NCI-H128 (cell line): ENCODE measurements around the gene GADD45A.

Experiments used
- DNase-seq: peaks from one replicate; lab custom pipeline; 2025; ENCODE audit not compliant: unreplicated experiment; lab: John Stamatoyannopoulos, UW

The GADD45A gene

DNA sequence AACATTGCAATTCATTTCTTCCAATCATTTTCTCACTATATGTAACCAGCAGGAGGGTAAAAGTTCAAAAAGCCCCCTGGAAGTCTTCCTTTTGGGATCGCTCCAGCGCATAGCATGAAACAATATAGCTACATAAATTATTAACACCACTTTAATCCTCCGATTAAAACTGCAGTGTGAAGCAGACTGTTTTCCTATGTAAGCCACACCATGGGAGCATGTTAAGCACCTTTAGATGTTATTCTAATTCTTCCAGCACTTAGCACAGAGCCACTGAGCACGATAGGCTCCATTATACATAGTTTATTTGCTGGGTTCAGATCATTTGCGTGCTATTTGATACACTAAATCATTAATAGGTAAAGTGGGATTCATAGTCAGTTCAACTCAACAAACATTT, 18.4 kb upstream of the GADD45A start:
- DNase-seq = no peak

DNA sequence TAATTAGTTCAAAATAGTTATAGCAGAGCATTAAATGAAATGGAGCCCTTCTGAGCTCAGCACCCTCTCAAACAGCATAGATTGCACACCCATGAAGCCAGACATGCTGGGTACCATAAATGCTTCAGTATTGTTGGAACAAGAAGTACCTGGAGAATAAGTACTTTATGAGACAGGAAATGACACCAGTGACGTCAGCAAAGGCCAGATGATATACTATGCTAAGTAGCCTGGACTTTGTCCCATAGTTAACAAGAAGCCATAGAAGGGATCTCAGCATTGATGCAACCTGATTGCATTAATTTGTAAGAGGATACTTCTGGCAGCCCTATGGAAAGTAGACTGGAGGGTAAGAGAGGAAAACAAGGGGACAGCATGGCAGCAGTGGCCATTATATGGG, 16.3 kb upstream of the GADD45A start:
- no peak for DNase-seq

DNA sequence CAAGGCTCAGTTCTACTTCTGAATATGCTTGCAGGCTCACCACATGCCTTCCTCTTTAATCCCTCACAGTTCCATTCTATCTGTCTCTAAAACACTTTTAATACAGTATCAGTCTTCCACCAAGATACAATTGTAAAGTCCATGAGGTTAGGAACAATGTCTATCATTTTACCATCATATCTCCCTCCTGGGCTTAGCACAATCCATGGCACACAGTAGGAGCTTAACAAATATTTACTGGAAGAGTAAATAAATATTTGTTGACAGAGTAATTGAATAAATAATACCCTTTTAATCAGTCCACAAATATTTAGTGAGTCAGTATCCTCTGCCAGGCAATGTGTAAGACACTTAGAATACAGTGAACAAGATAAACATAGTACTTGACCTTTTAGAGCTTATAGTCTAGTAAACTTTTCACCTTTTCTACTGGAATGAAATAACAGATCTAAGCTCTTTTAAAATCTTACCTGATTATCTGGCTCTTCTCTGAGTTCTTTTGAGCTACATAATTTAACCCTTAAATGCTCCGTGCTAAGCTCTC, 12.7 kb upstream of the GADD45A start:
- DNase-seq = no peak

DNA sequence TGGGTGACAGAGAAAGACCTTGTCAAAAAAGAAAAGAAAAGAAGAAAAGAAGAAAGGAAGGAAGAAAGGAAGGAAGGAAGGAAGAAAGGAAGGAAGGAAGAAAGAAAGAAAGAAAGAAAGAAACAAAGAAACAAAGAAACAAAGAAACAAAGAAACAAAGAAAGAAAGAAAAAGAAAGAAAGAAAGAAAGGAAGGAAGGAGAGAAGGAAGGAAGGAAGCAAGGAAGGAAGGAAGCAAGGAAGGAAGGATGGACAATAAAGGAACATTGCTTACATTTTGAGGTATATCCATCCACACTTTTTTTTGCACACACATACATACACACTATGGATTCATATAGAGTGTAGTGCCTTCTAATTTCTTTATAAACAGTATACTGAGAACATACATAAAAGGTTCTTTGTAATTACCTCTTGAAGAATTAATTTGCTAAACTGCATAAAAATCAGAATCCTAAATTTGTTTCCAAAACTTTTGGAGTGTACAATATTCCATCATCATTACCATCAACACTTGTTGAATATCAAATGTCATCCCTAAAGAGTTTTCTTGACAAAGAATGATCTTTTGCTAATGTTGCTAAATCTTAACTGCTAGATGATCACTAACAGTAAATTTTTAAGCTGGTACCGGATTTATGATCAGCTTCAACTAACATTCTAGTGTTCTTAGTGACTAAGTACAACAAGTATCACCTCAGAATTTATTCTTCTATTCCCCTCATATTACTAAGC, 11.4 kb upstream of the GADD45A start:
- DNase-seq = no peak

DNA sequence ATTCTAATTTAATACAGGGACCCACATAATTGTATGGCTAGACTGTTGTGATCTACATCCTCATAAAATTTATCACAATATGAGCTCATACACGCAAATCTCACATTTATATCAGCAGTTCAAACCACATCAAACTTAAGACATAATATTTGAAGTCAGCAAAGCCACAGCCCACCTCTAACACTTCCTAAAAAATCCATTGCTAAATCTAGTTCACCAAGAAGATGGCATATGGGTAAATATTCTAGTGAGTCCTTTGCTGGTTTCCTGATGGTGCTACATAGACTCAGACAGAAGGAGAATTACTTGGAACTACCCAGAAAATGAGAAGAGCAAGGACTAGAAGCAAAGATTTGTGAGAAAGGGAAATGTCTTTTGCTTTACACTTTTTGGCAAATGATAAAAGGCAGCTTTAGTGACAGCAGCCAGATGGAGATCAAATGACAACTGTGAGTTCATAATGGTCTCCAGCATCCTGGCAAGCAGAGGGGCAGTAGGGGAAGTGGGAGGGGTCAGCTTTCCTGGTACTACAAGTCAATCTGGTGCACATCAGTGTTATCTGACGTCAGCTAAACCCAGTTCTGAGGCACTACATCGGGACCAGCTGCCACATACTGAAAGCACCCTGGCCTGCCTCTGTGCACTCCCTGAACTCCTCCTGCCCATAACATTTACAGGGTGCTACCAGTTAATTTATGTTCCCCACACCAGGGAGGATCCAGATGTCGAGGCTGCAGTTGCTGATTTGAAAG, 10.6 kb upstream of the GADD45A start:
- no peak for DNase-seq

DNA sequence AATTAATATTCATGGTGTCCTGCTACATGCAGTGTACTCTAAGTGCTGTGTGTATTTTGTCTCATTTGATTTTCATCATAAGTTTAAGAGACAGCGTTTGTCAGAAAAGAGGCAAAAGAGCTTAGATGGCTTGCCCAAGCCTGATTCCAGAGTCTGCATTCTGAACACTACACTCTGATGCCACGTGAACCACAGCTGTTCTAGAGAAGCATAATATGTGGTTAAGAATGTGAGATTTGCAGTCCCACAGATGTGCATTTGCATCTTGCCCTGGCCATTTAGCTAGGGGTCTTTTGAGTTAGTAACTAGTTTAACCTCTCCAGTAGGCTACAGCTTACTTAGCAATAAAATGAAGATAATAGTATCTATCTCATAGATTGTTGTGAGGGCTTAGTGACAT, 9.2 kb upstream of the GADD45A start:
- DNase-seq = no peak

DNA sequence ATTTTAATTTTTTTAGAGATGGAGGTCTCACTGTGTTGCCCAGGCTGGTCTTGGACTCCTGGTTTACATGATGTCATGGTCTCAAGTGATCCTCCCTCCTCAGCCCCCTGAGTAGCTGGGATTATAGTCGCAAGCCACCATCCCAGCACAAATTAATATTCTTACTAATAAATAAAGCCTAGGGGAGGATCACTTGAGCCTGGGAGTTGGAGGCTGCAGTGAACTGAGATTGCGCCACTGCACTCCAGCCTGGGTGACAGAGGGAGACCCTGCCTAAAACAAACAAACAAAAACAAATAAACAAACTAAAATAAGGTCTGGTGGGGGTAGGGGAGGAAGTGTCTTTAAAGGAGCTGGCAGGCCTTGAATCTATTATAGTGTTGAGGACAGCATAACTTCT, 8.7 kb upstream of the GADD45A start:
- DNase-seq = no peak

DNA sequence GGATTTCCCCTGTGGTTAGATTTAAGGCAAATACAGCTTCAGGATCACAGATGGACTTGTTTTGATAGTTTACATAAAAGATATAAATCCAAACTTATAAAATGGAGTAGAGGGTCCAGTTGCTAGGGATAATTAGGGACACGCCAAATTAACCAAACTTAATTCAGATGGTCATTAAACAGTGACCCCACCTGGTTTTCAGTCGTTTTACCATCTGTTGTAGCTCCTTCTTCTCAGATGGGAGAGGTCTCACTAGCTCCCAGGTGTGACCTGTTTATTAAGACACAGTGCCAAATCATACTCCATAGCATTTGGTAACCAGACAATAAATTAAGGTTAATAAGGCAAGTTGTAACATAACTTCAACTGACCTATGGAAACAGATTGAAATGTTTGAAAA, 8.1 kb upstream of the GADD45A start:
- no peak for DNase-seq

DNA sequence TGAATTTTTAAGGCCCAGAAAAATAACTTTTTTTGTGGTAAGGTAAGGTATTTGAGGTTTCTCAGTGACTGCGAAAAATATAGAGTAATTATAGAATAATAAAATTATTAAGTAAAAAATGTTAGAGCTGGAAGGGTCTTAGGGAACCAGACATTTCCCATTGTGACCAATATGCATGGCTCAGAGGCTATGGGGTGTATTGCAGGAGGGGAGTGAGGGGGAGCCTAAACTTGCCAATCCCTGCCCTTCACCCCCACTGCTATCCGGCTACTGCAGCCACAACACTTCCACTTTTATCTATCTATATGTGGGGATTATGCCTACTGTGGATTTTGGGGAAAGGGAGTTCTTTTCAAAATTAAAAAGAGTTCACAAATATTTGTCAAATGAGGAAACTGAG, 7.6 kb upstream of the GADD45A start:
- DNase-seq = no peak

DNA sequence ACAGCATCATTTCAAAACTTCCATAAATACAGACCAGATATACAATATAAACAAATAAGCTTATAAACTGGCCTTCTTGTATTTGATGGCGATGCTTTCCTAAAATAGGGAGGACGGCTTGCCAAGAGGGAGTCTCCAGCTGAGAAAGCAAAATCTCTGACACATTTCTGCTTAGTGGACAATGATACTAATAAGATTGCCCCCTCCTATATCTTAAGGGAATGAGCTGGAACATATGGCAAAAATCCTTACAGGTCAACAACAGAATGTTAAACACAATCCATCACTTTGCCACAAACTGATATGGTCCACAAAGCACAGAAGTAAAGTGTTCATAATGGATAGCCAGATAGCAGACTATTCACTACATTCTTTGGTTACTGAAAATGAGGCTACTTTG, 7.1 kb upstream of the GADD45A start:
- no peak for DNase-seq

DNA sequence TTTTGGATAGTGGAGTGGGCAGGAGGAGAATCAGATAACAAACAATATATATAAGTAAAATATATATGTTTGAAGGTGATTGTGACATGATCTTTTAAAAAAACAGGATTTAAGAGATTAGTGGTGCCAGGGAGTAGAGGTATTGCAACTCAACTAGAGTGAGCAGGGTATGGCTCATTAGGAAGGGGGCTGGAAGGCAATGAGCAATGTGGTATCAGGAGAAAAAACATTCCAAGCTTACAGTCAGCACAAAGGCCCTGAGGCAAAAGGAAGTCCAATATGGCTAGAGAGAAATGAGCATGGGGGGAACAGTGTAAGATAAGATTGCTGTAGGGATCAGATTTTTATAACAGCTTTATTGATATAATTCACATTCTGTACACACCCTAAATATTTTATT, 5.3 kb upstream of the GADD45A start:
- DNase-seq = no peak

DNA sequence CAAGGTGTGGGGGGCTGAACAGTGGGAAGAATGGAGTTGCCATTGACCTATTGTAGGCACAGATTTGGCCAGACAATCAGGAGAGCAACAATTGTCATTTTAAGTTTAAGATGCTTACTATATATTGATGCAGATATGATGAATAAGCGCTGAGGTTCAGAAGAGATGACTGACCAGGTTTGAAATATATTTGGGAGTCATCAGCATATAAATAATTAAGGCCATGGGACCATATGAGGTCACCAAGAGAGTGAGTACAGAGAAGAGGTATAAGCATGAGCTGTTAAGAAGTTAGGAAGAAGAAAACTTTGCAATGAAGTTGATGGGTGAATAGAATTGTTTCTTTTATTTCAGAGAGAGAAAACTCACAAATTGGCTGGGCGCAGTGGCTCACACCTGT, 4.5 kb upstream of the GADD45A start:
- DNase-seq = no peak

DNA sequence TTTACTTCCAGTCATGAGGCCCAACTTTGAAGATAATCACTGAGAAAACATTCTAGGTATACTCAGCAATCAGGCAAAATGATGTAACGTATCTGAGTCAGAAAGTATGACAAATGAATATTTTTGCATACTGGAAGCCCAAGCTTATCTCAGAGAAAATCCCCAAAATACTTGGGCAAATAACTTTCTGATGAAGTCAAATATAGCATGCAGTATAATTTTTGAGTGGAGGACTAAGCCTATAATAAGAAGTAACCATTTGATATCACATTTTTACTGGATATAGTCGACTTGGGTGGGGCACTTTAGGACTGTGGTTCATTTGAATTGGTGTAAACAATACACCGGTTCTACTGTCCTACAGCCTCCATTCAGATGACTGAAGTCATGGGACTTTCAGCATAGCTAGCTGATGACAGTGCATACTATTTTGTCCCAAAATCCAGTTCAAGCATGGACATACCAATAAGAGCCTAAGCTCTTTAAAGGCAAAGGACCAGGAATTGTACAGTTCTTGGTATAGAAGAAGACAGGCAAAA, 2.3 kb upstream of the GADD45A start:
- no peak for DNase-seq

DNA sequence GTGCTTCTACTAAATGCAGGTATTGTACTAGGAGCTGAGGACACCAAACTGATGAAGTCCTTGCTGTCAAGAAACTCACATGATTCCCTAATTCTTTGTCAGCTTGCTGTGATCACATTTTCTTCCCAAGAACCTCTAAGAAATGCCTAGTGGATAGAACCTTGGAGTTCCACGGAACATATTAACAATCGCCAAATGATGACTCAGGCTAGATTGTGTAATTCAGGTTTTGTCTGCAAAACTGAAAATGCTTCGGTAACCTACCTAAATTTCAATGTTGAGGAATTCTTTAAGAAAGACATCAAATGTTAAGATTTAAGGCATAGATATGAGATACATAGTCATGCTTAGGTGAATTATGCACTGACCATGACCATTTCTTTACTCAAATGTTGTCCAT, 1.7 kb upstream of the GADD45A start:
- no peak for DNase-seq

DNA sequence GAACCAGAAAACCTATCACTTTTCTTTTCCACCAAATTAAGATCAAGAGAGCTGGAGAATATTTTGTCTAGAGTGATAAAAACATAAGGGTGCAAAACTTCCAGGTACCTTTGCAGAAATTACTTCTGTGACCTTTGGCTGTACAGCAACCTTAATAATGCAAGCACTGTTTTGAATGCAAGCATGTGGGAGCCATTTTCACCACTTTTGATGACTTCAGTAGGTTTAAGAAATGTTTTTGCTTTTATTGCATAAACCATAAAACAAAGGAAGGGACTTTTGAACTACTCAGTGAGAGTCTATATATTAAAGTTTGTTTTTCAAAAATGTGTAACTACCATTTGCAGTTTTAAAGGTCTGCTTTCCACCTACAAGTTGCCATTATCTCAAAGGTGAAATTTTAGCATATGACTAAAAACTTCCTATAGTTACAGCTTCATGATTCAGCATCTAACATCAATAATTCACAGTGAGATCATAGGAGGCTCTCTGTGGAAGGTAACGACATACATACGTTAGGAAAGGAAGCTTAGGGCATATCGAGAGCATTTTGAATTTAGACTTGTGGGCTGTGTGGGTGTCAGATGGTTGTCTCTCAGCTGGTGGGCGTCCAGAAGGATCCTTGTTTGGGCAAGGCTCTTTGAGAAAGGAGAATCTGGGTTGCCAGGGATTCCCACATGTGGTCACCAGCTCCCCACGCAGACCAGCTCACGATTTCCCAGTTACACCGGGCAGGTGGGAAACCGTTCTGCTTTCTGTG, 1.1 kb upstream of the GADD45A start:
- DNase-seq = no peak

DNA sequence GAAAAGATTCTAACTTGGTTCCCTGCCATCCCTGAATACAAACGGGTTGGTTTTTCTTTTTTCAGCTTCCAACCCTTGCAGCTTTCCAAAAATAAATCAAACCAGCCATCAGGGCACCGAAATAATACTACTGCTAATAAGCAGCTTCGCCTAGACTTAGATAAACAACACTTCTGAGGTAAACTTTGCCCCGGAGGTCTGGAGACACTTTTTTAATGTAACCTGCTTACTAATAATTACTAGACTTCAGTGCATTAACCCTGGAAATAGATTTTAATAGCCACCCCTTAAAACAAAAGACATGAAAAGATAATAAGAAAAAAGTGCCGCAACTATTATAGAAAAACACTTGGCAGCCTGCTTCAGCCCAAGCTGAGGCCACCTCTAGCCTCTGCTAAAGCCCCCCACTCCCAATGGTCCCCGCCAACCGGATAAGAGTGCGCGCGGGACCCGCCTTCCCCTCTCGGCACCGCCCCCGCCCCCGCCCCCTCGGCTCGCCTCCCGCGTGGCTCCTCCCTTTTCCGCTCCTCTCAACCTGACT, 405 bp upstream of the GADD45A start:
- no peak for DNase-seq

DNA sequence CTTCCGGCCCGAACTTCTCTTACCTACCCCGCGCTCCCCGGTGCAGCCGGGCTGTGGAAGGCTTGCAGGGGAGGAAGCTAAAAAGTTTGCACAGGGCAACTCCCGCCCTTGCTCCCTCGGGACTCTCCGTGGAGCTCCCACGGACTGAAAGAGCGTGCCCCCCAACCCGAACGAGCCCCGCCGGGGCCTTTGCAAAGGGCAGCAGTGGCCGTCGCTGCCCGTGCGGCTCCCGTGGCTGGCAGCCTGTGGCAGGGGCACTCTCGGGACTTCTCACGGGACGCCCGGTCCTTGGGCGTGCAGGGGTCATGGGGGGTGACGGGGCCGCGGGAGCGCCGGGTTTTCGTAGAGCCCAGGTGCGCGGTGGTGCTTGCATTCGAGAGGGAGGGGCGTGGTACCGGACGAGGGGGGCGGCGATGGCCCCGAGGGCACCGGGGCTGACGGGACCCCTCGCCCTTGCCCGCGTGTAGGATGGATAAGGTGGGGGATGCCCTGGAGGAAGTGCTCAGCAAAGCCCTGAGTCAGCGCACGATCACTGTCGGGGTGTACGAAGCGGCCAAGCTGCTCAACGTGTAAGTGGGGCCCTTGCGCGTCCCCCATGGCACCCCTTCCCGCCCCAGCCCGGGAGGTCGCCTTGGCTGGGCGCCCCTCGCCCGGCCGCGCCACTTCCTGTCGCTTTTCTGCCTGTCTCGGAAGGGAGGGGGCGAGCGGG, 711 bp downstream of the GADD45A start:
- no peak for DNase-seq

DNA sequence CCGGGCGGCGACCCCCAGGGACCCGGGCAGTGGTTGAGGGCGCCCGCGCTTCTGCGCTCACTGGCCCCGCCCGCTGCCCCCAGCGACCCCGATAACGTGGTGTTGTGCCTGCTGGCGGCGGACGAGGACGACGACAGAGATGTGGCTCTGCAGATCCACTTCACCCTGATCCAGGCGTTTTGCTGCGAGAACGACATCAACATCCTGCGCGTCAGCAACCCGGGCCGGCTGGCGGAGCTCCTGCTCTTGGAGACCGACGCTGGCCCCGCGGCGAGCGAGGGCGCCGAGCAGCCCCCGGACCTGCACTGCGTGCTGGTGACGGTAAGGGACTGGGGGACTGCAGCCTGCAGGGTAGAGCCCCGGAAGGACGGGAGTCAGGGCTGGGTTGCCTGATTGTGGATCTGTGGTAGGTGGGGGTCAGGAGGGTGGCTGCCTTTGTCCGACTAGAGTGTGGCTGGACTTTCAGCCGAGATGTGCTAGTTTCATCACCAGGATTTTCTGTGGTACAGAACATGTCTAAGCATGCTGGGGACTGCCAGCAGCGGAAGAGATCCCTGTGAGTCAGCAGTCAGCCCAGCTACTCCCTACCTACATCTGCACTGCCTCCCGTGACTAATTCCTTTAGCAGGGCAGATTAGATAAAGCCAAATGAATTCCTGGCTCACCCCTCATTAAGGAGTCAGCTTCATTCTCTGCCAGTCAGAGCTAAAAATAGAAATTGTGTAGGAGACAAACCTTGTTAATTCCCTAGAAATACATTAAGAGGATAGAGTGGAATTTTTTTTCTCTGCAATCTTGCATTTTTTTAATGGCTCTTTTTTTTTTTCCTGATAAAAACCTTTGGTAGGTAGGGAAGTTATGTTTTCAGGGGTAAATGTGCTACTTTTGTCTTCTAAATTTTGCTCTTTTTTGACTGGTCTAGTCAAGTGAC, 1.5 kb downstream of the GADD45A start:
- peak; percentile 44 for DNase-seq

DNA sequence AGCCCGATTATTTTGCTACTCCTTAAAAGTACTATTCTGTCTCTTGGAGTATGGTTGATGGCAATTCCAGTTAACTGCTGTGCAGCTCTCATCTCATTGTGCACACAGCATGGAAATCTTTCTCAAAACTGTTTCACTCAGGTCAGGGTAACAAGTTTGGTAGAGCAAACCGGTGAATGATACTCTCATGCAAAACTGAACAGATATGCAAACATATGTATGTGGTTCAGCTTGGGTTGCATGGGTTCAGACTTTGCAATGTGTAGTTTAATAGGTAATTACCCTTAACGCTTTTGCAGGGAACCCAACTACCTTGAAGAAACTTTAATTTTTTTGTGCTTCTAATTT, 2.2 kb downstream of the GADD45A start:
- DNase-seq = no peak

DNA sequence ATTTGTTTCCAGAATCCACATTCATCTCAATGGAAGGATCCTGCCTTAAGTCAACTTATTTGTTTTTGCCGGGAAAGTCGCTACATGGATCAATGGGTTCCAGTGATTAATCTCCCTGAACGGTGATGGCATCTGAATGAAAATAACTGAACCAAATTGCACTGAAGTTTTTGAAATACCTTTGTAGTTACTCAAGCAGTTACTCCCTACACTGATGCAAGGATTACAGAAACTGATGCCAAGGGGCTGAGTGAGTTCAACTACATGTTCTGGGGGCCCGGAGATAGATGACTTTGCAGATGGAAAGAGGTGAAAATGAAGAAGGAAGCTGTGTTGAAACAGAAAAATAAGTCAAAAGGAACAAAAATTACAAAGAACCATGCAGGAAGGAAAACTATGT, 2.6 kb downstream of the GADD45A start:
- no peak for DNase-seq
